Neural progenitor cell (in vitro differentiated cells): ENCODE measurements around the gene SYNM.

Source experiments
- EZH2phosphoT487 ChIP-seq: fragments of 200-600 bp; sonication (generic); IDR thresholded peaks from 2 replicates; pipeline ENCODE4 v1.6.1; 2017; ENCODE audit warnings: antibody characterized with exemption
- TF ChIP-seq, protein P1 (sequence below): fragments of 200-600 bp; sonication (generic); IDR thresholded peaks from 2 replicates; pipeline ENCODE4 v1.5.1; 2017; ENCODE audit warnings: antibody characterized with exemption, mild to moderate bottlenecking

DNA sequence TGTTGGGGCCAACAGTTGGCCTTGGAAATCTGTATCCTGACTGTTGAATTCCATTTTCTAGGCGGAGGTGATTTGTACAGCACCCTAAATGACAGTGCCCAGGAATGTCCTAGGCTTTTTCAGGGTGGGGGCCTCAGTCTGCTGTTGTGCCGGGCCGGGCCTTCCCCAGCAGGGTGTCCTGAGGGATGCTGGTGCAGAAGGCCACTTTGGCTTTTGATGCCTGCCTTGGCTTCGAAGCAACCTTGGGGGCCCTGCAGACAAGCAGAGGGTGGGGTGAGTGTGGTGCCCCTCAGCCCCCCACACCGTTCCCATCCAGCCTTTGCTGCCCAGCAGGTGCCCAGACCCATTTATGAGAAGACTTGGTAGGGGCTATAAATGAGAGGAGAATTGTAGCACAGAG is 33.0 kb downstream of the SYNM start:
- TF ChIP-seq, protein P1, sequence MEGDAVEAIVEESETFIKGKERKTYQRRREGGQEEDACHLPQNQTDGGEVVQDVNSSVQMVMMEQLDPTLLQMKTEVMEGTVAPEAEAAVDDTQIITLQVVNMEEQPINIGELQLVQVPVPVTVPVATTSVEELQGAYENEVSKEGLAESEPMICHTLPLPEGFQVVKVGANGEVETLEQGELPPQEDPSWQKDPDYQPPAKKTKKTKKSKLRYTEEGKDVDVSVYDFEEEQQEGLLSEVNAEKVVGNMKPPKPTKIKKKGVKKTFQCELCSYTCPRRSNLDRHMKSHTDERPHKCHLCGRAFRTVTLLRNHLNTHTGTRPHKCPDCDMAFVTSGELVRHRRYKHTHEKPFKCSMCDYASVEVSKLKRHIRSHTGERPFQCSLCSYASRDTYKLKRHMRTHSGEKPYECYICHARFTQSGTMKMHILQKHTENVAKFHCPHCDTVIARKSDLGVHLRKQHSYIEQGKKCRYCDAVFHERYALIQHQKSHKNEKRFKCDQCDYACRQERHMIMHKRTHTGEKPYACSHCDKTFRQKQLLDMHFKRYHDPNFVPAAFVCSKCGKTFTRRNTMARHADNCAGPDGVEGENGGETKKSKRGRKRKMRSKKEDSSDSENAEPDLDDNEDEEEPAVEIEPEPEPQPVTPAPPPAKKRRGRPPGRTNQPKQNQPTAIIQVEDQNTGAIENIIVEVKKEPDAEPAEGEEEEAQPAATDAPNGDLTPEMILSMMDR: no peak
- no peak for TF ChIP-seq EZH2phosphoT487
